ENCODE results near the gene TMCC3. TPM values are rescaled to one million over a fixed set of nuclear protein-coding genes. Genes with fewer than 3 reads are reported as not detected.

TMCC3 gene
- total RNA-seq, 1 experiment from 2014 or later, result 19.9 TPM

DNA sequence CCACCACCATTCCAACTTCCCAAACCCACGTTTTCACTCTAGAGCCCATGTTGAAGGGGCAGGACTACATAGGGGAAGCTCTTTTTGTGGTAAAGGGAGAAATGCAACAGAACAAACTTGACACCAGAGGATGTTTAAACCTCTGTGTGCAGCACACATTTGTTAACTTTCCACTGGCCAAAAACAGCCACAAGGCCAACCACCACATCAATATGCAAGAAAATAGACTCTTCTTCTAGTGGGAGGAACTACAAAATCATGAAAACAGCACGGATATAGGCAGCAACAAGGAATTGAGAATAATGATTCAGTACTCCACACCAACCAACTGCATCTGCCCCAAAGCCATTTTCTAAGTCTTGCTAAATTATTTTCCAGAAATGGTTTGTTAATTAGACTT, 124.4 kb downstream of the TMCC3 start:
- DNase-seq, result no peak
- no peak overlapping the region for H3K27ac ChIP-seq
- POLR2A ChIA-PET (ENCODE audit: unreplicated experiment), result no interaction called here
- H3F3A ChIP-seq (ENCODE audit: insufficient read depth, low read depth), result no peaks in the 10 kb centered on the region
- H3K36me3 ChIP-seq (ENCODE audit: low read depth), result no peaks in the 10 kb centered on the region
- no peak overlapping the region for H2AFZ ChIP-seq
- intact Hi-C loops (cut with micrococcal nuclease; ENCODE audit: unreplicated experiment), result no loop called here
- H4K20me1 ChIP-seq (ENCODE audit: insufficient read depth), result no peaks in the 10 kb centered on the region
- CTCF ChIA-PET, result no interaction called here
- no peak overlapping the region for H3K4me2 ChIP-seq
- no peaks in the 10 kb centered on the region for H3K79me2 ChIP-seq (ENCODE audit: low read depth)
- no peak for TF ChIP-seq EZH2 (IDR thresholded peaks at IDR 0.05; ENCODE audit: low read depth)
- TF ChIP-seq, protein P1, sequence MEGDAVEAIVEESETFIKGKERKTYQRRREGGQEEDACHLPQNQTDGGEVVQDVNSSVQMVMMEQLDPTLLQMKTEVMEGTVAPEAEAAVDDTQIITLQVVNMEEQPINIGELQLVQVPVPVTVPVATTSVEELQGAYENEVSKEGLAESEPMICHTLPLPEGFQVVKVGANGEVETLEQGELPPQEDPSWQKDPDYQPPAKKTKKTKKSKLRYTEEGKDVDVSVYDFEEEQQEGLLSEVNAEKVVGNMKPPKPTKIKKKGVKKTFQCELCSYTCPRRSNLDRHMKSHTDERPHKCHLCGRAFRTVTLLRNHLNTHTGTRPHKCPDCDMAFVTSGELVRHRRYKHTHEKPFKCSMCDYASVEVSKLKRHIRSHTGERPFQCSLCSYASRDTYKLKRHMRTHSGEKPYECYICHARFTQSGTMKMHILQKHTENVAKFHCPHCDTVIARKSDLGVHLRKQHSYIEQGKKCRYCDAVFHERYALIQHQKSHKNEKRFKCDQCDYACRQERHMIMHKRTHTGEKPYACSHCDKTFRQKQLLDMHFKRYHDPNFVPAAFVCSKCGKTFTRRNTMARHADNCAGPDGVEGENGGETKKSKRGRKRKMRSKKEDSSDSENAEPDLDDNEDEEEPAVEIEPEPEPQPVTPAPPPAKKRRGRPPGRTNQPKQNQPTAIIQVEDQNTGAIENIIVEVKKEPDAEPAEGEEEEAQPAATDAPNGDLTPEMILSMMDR (conservative IDR thresholded peaks at IDR 0.05), result no peak
- H3K9me2 ChIP-seq (ENCODE audit: insufficient read depth), result no peaks in the 10 kb centered on the region
- BruUV-seq (replicated peaks), result no TSS peak
- H3K4me3 ChIP-seq, result no peak overlapping the region
- H3K9me3 ChIP-seq (ENCODE audit: insufficient read depth, low read depth), result no peaks in the 10 kb centered on the region; the same call in 1 of the 2 replicates
- H3K27me3 ChIP-seq (ENCODE audit: insufficient read depth, low read depth), result no peaks in the 10 kb centered on the region
- H3K4me1 ChIP-seq (replicated peaks; ENCODE audit: insufficient read depth), result no peaks in the 10 kb centered on the region

Small RNA genes within 50 kb of the gene (microRNA-seq; reads per million reads assigned to microRNA genes)
- gene MIR5700 (ENCODE audit: borderline number of aligned reads, borderline replicate concordance), result not detected

Other genes with a start within 250 kb of the TMCC3 start
- 19.6 and 25.4 TPM in 2 replicates for gene CEP83, start 190.7 kb downstream of the TMCC3 start, total RNA-seq (2021)